HG03095 (cell line): ENCODE results near the gene ZIM2.

Experiments used
- ATAC-seq: cut with Tn5 transposase; IDR thresholded peaks from one replicate; pipeline ENCODE4 v1.9.1; 2021; ENCODE audit warnings: moderate library complexity; ENCODE audit not compliant: unreplicated experiment

Gene ZIM2

GRCh38 chr19:56811480-56811879, 29.0 kb downstream of the ZIM2 start:
- ATAC-seq: no peak

- no peak for ATAC-seq
These were observed 30.3 kb downstream of the ZIM2 start for GRCh38 chr19:56810260-56810659.

DNA sequence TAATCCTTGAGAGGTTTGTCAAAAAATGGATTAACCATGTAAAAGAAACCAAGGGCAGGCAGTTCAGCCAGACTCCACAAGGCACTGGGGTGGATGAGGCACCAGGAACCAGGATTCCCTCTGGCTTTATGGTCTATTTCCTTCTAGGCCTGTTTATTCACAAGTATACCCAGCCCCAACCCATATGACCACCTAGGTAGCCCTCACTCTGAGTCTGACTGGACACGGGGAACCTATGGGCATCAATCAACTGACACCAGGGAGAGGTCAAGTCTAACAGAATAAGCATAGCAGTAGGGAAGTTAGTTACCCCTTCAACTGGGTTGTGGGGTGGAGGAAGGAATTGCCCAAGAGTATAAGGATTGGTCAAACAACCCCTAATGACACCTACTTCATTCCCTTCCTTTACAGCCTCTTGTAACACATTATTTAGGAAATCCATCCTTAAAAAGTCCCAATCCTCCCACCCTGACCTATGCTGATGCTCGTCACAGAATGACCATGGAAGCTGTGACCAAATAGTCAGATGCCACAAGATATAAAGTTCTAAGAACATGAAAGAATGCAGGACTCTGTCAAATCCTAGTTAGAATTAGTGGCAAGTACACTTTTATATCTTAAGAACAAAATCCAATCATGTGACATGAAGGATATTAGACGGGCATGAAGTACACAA, 31.7 kb downstream of the ZIM2 start:
- ATAC-seq: no peak

GRCh38 chr19:56806639-56807038, 33.9 kb downstream of the ZIM2 start:
- ATAC-seq: no peak

DNA sequence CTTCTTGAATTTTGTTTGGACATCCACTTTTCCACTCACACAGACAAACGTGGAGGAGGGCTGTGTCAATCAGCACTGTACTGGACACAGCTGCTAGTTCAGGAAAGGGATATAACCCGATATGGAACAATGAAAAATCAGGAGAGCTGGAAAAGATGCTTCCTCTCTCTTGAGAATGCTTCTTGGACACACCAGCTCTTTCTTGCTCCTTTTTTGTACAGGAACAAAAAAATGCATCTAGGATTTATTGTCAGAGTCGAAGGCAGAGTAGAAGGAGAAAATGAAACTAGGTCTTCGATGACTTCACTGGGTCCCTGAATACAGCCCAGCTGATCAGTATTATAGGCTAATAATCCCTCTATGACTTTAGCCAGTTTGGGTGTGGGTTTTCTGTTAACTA, 62.2 kb downstream of the ZIM2 start:
- no peak for ATAC-seq

DNA sequence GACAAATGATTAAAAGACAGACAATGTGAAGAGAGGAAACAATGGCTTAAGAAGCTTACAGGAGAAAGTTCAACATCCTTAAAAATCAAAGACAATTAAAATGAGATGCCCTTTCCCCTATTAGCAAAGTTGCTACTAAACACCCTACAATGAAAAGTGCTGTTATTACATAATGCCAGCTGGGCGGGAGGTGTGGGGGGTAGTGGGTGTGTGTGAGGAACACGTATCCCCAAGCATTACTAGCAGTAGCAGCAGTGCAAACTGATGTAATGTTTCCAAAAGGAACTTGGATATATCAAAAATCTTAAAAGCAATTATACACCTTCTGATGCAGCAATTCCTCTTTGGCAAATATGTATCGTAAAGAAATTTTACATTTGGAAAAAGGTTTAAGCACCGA, 70.9 kb downstream of the ZIM2 start:
- no peak for ATAC-seq

GRCh38 chr19:56765137-56765536, 75.4 kb downstream of the ZIM2 start:
- no peak for ATAC-seq

DNA sequence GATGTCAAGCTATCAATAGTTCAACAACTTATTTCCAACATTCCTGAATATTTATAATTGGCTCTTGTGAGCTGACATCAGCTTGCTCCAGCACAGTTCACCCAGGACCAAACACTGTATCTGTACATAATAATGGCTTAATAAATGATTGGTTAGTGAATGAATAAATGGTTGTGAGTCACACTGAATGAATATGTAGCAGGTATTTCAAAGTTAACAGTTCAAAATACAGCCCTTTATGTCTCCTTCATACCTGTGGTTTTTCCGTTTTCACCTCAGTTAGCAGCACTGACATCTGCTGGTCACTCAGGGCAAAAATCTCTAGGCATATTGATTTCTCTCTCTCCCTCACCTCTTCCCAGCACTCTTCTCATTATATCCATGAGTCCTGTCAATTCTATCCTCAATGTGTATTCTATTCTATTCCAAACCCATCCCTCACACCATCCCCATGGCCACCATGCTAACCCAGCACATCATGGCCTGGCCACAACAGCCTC, 76.3 kb downstream of the ZIM2 start:
- ATAC-seq: no peak

DNA sequence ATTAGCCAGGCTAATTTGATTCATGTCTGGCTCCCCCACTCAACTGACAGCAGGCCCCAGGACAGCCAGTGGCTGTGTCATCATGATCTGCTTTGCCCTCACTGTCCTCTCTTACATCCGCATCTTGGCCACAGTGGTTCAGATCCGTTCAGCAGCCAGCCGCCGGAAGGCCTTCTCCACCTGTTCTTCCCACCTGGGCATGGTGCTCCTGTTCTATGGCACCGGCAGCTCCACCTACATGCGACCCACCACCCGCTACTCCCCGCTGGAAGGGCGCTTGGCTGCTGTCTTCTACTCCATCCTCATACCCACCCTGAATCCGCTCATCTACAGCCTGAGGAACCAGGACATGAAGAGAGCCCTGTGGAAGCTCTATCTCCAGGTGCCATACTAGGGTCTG, 79.7 kb downstream of the ZIM2 start:
- no peak for ATAC-seq

DNA sequence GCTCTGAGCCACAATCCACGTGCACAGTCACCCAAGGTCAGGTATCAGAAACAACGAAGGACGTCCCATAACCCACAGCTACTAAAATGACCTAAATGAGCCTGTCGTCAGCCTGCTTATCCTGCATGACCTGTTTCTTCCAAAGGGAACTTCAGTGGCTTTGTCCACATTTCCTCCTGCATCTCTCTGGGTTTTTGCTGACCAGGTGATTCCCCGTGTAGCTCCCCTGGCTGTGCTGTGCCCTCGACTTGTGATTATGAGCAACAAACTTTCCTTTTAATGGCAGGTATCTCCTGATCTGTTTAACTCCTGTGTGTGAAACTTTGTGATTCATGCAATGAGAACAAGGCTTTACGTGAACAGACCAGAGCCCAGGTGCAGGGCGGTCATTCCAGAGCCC, 81.0 kb downstream of the ZIM2 start:
- ATAC-seq: no peak

DNA sequence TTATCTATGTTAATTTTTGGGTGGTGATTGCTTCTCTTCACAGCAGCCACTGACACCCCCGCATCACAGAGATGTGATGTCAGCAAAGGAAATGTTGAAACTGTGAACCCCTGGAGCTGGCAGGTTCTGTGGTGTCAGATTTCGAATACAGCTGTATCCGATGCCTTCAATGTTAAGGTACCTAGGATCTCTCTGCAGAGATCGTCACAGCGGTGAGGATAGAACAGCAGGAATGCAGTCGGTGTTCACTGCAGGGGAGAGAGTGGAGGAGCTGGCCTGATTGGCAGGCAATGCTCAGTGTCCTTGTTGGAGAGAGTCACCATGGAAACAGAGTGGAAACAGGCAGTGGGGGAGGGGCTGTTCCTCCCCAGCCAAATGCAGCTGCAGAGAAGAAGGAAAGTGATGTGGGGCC, 89.4 kb downstream of the ZIM2 start:
- ATAC-seq: no peak

DNA sequence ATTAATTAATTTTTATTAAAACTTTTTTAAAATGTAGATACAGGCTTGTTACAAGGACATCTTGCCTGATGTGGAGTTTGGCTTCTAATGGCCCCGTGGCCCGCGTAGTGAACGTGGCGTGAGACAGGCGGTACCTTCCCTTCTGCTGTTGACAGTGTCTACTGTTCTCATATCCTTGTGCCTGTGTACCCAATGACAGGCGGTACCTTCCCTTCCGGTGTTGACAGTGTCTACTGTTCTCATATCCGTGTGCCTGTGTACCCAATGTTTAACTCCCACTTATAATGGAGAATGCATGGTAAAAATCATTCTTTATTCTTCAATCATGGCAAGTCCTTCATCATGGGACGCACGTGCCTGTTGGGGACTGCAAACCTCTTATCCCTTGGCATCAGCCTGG, 89.9 kb downstream of the ZIM2 start:
- ATAC-seq: no peak

GRCh38 chr19:56748378-56748777, 92.1 kb downstream of the ZIM2 start:
- no peak for ATAC-seq

- ATAC-seq: no peak
These were observed 94.2 kb downstream of the ZIM2 start for GRCh38 chr19:56746367-56746766.

DNA sequence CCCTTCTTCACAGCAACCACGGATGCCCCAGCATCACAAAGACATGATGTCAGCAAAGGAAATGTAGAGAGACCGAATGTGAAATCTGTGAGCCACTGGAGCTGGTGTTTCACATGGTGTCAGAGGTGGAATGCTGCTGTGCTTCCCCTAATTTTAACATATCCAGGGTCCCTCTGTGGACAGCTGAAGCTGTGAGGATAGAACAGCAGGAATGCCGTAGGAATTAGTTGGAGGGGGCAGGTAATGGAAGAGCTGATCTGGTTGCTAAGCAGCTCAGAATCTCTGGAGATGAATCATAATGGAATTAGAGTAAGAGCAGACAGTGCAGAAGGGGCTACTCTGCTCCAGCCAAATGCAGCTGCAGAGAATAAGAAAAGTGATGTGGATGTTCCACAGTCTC, 100.0 kb downstream of the ZIM2 start:
- ATAC-seq: no peak

GRCh38 chr19:56736571-56736970, 104.0 kb downstream of the ZIM2 start:
- ATAC-seq: no peak

DNA sequence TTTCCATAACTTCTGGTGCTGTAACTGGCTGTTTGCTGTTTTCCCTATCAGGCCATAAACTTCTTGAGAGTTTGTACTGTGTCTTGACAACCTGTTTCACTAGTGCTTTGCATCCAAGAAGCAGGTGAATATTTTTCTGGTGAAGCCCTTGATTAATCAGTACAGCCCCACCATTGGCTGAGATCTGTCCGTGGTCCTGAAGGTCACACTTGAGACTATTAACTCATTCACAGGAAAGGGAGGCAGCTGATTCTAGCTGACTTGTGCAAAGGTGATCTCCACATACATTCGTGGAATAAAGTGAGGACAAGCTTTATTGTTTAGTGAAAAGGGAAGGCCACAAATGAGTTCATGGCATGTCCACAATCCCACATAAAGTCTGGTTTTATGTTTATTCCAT, 107.5 kb downstream of the ZIM2 start:
- no peak for ATAC-seq

DNA sequence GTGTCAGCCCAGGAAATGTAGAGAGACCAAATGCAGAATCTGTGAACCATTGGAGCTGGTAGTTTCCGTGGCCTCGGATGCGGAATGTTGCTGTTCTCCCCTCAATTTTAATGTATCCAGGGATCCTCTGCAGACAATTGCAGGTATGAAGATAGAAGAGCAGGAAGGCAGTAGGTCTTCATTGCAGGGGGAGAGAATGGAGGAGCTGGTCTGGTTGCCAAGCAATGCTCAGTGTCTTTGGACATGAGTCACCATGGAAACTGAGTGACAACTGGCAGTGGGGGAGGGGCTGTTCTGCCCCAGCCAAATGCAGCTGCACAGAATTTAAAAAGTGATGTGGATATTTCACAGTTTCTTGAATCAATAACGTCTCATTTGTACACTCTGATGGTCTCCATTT, 112.8 kb downstream of the ZIM2 start:
- ATAC-seq: no peak

GRCh38 chr19:56725829-56726424, 114.6 kb downstream of the ZIM2 start:
- no peak for ATAC-seq
